ENCODE results near the gene ZNF865.

GRCh38 chr19:55656988-55657747, 51.7 kb downstream of the ZNF865 start:
- TF ChIP-seq, protein P1, sequence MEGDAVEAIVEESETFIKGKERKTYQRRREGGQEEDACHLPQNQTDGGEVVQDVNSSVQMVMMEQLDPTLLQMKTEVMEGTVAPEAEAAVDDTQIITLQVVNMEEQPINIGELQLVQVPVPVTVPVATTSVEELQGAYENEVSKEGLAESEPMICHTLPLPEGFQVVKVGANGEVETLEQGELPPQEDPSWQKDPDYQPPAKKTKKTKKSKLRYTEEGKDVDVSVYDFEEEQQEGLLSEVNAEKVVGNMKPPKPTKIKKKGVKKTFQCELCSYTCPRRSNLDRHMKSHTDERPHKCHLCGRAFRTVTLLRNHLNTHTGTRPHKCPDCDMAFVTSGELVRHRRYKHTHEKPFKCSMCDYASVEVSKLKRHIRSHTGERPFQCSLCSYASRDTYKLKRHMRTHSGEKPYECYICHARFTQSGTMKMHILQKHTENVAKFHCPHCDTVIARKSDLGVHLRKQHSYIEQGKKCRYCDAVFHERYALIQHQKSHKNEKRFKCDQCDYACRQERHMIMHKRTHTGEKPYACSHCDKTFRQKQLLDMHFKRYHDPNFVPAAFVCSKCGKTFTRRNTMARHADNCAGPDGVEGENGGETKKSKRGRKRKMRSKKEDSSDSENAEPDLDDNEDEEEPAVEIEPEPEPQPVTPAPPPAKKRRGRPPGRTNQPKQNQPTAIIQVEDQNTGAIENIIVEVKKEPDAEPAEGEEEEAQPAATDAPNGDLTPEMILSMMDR (IDR thresholded peaks at IDR 0.05): no peak
- TF ChIP-seq EZH2 (IDR thresholded peaks at IDR 0.05; ENCODE audit: borderline replicate concordance, insufficient read depth, low read depth, low read length, poor library complexity, severe bottlenecking): no peak
